H1 (cell line): ENCODE results near the gene TUBB1. TPM values are rescaled to one million over a fixed set of nuclear protein-coding genes. Genes with fewer than 3 reads are reported as not detected.

Experiments used
- CTCF ChIA-PET: fragments of 300-600 bp; sonication (Branson Sonifier 250); formaldehyde crosslinking; loops from one replicate; lab custom pipeline; 2021; ENCODE audit not compliant: partially characterized antibody; lab: Charles Lee
- POLR2A ChIA-PET: fragments of 300-600 bp; sonication (Branson Sonifier 250); formaldehyde crosslinking; loops from one replicate; lab custom pipeline; 2021; ENCODE audit warnings: inconsistent platforms; ENCODE audit not compliant: partially characterized antibody; lab: Charles Lee
- DNase-seq, 2 experiments: peaks; one replicate each; pipeline versions ENCODE4 v3.0.0 to v3.0.0-alpha.2; 2010 to 2022; ENCODE audit warnings: low spot score in 2 of 2, low read depth in 1 of 2, mixed read lengths in 1 of 2
- FAIRE-seq: peaks from 2 replicates; lab custom pipeline; 2011; peaks lifted over from hg19 to GRCh38; lab: Jason Lieb, UNC
- H2AFZ ChIP-seq: 2 replicates; pipeline ENCODE4 v1.8.1; 2012; ENCODE audit warnings: low read length, inconsistent platforms
- H2AK5ac ChIP-seq: 2 replicates; pipeline ENCODE4 v1.6.1; 2013; ENCODE audit warnings: low read depth, low read length
- H2BK120ac ChIP-seq: replicated peaks from 2 replicates; pipeline ENCODE3; 2013; ENCODE audit warnings: low read depth, low read length, inconsistent platforms
- H2BK12ac ChIP-seq: 2 replicates; pipeline ENCODE4 v1.6.1; 2013; ENCODE audit warnings: low read depth, low read length
- H2BK15ac ChIP-seq: 2 replicates; pipeline ENCODE4 v1.6.1; 2013; ENCODE audit warnings: low read length
- H2BK20ac ChIP-seq: 2 replicates; pipeline ENCODE4 v1.6.1; 2013; ENCODE audit warnings: low read length
- H2BK5ac ChIP-seq: 2 replicates; pipeline ENCODE4 v1.6.1; 2013; ENCODE audit warnings: low read depth, low read length
- H3K14ac ChIP-seq: 2 replicates; pipeline ENCODE4 v1.6.1; 2013; ENCODE audit warnings: inconsistent platforms; ENCODE audit not compliant: insufficient read length
- H3K18ac ChIP-seq: 2 replicates; pipeline ENCODE4 v1.6.1; 2013; ENCODE audit warnings: low read length; ENCODE audit errors: extremely low read depth
- H3K23ac ChIP-seq: 2 replicates; pipeline ENCODE4 v1.6.1; 2013; ENCODE audit warnings: inconsistent platforms; ENCODE audit not compliant: insufficient read length
- H3K23me2 ChIP-seq: 2 replicates; pipeline ENCODE4 v1.6.1; 2013; ENCODE audit warnings: low read depth, low read length
- H3K27ac ChIP-seq: 2 replicates; pipeline ENCODE4 v1.6.1; 2011; ENCODE audit warnings: low read depth, low read length, inconsistent platforms
- H3K27me3 ChIP-seq, 4 experiments: replicated peaks in 1 of 4; 1 replicate in 1 of 4; 2 replicates in 3 of 4; pipeline versions ENCODE4 v1.6.1 to v1.8.1; 2011 to 2013; ENCODE audit warnings: low read length in 3 of 4, mild to moderate bottlenecking in 3 of 4, inconsistent platforms in 2 of 4, mixed read lengths in 2 of 4, moderate library complexity in 1 of 4; ENCODE audit not compliant: control insufficient read depth in 3 of 4, insufficient read depth in 3 of 4; ENCODE audit errors: extremely low read depth in 1 of 4
- H3K36me3 ChIP-seq, 4 experiments: 2 replicates each; pipeline versions ENCODE4 v1.6.1 to v1.8.1; 2011 to 2013; ENCODE audit warnings: mild to moderate bottlenecking in 4 of 4, low read length in 3 of 4, moderate library complexity in 2 of 4, control low read depth in 1 of 4, inconsistent platforms in 1 of 4; ENCODE audit not compliant: insufficient read depth in 4 of 4, control insufficient read depth in 2 of 4
- H3K4ac ChIP-seq: replicated peaks from 2 replicates; pipeline ENCODE3; 2013; ENCODE audit warnings: low read length, low read depth, mixed read lengths, inconsistent platforms; ENCODE audit not compliant: insufficient read length
- H3K4me1 ChIP-seq, 4 experiments: replicated peaks in 1 of 4; 1 replicate in 1 of 4; 2 replicates in 3 of 4; pipeline versions ENCODE4 v1.6.1 to v1.8.1; 2011 to 2013; ENCODE audit warnings: low read length in 3 of 4, inconsistent platforms in 2 of 4, mixed read lengths in 1 of 4; ENCODE audit not compliant: insufficient read depth in 4 of 4, control insufficient read depth in 3 of 4
- H3K4me2 ChIP-seq, 2 experiments: 2 replicates each; pipeline versions ENCODE4 v1.6.1 to v1.8.1; 2011 to 2013; ENCODE audit warnings: low read depth in 2 of 2, low read length in 2 of 2, control low read depth in 1 of 2, inconsistent platforms in 1 of 2, mild to moderate bottlenecking in 1 of 2; ENCODE audit not compliant: insufficient read depth in 1 of 2
- H3K4me3 ChIP-seq, 4 experiments: fragments of 200-600, 300-600 bp in 1 of 4; sonication (generic), shearing (Covaris generic), sonication (Bioruptor Twin) in 1 of 4; 2 replicates each; pipeline versions ENCODE4 v1.5.1 to v1.8.1; 2011 to 2016; ENCODE audit warnings: low read length in 4 of 4, low read depth in 3 of 4, control low read depth in 2 of 4, inconsistent platforms in 2 of 4, mild to moderate bottlenecking in 2 of 4, mixed read lengths in 1 of 4, moderate library complexity in 1 of 4; ENCODE audit not compliant: insufficient read depth in 2 of 4; ENCODE audit errors: extremely low read depth in 1 of 4
- H3K56ac ChIP-seq: replicated peaks from 2 replicates; pipeline ENCODE3; 2013; ENCODE audit warnings: low read depth, mild to moderate bottlenecking, mixed read lengths, low read length, inconsistent platforms; ENCODE audit not compliant: insufficient read length
- H3K79me1 ChIP-seq: 2 replicates; pipeline ENCODE4 v1.6.1; 2013; ENCODE audit warnings: low read depth, low read length, control low read depth
- H3K79me2 ChIP-seq, 2 experiments: 2 replicates each; pipeline versions ENCODE4 v1.6.1 to v1.8.1; 2012 to 2013; ENCODE audit warnings: low read length in 2 of 2, mild to moderate bottlenecking in 2 of 2, inconsistent platforms in 1 of 2; ENCODE audit not compliant: insufficient read depth in 2 of 2, control insufficient read depth in 1 of 2
- H3K9ac ChIP-seq, 4 experiments: replicated peaks in 1 of 4; 1 replicate in 1 of 4; 2 replicates in 3 of 4; pipeline versions ENCODE4 v1.6.1 to v1.8.1; 2011 to 2013; ENCODE audit warnings: low read depth in 3 of 4, low read length in 3 of 4, control low read depth in 2 of 4, mild to moderate bottlenecking in 2 of 4, moderate library complexity in 2 of 4, inconsistent platforms in 1 of 4; ENCODE audit errors: extremely low read depth in 1 of 4
- H3K9me3 ChIP-seq, 2 experiments: 2 replicates each; pipeline versions ENCODE4 v1.6.1 to v1.8.1; 2012 to 2013; ENCODE audit warnings: mild to moderate bottlenecking in 2 of 2, moderate library complexity in 2 of 2, control low read depth in 1 of 2, inconsistent platforms in 1 of 2, low read depth in 1 of 2, low read length in 1 of 2, mixed read lengths in 1 of 2; ENCODE audit not compliant: insufficient read depth in 2 of 2
- H4K20me1 ChIP-seq, 2 experiments: replicated peaks in 1 of 2; 2 replicates each; pipeline versions ENCODE3 to v1.8.1; 2011 to 2013; ENCODE audit warnings: inconsistent platforms in 2 of 2, low read length in 2 of 2, mild to moderate bottlenecking in 1 of 2; ENCODE audit not compliant: insufficient read depth in 2 of 2, control insufficient read depth in 1 of 2
- H4K5ac ChIP-seq: 2 replicates; pipeline ENCODE4 v1.6.1; 2013; ENCODE audit warnings: low read length, low read depth, mixed read lengths, inconsistent platforms; ENCODE audit not compliant: insufficient read length
- H4K8ac ChIP-seq: 2 replicates; pipeline ENCODE4 v1.8.0; 2013; ENCODE audit warnings: mild to moderate bottlenecking, moderate library complexity, low read length, inconsistent platforms; ENCODE audit not compliant: insufficient read depth; ENCODE audit errors: extremely low read depth
- H4K91ac ChIP-seq: replicated peaks from 2 replicates; pipeline ENCODE3; 2013; ENCODE audit warnings: low read length, mixed read lengths, inconsistent platforms; ENCODE audit not compliant: insufficient read length
- KDM1A ChIP-seq: fragments of 200-600, 300-600 bp; sonication (generic); IDR thresholded peaks from 2 replicates; pipeline ENCODE4 v1.7.1; 2016; ENCODE audit warnings: mild to moderate bottlenecking, low read length, borderline replicate concordance
- POLR2A ChIP-seq, 2 experiments: IDR thresholded peaks; 1 replicate in 1 of 2; 2 replicates in 1 of 2; pipeline ENCODE4 v1.6.1; 2011; ENCODE audit warnings: low read depth in 2 of 2, low read length in 2 of 2, mild to moderate bottlenecking in 2 of 2; ENCODE audit errors: control extremely low read depth in 1 of 2
- RAD21 ChIP-seq, 2 experiments: IDR thresholded peaks in 1 of 2; conservative IDR thresholded peaks in 1 of 2; 2 replicates each; pipeline ENCODE4 v1.6.1; 2011; ENCODE audit warnings: low read depth in 2 of 2, low read length in 2 of 2, improper control_type of control experiment in 1 of 2, inconsistent platforms in 1 of 2, mild to moderate bottlenecking in 1 of 2, moderate library complexity in 1 of 2
- RNF2 ChIP-seq: fragments of 200-900, 300-1000 bp; sonication (generic); IDR thresholded peaks from 2 replicates; pipeline ENCODE4 v1.7.1; 2016; ENCODE audit warnings: borderline replicate concordance, low read depth, mild to moderate bottlenecking, antibody characterized with exemption, low read length; ENCODE audit not compliant: poor library complexity, severe bottlenecking; ENCODE audit errors: missing control alignments
- SIX5 ChIP-seq: IDR thresholded peaks from 2 replicates; pipeline ENCODE4 v1.6.1; 2011; ENCODE audit warnings: mild to moderate bottlenecking, low read depth, low read length
- TEAD4 ChIP-seq: IDR thresholded peaks from 2 replicates; pipeline ENCODE4 v1.6.1; 2012; ENCODE audit warnings: low read depth, low read length, inconsistent platforms, mixed read lengths
- YY1 ChIP-seq: IDR thresholded peaks from 2 replicates; pipeline ENCODE4 v1.6.1; 2011; ENCODE audit warnings: low read depth, mild to moderate bottlenecking, low read length
- WGBS, 2 experiments: shearing (Covaris generic) in 1 of 2; methylation state at CpG; one replicate each; pipeline versions ENCODE4 v1.1.6 to v1.1.7; 2013 to 2015; ENCODE audit warnings: low lambda C conversion rate in 2 of 2, mixed read lengths in 2 of 2, inconsistent platforms in 1 of 2, low coverage in 1 of 2, missing lambda C conversion rate in 1 of 2; ENCODE audit not compliant: insufficient replicate concordance in 2 of 2, insufficient coverage in 1 of 2, insufficient read length in 1 of 2; ENCODE audit errors: extremely low coverage in 1 of 2, missing lambda C conversion rate in 1 of 2; 5-methylcytosine and 5-hydroxymethylcytosine counted together
- polyA plus RNA-seq, 7 experiments: library from polyadenylated mRNA; depleted of rRNA in 3 of 7; stranded (reverse) in 5 of 7; unstranded in 2 of 7; fragments of >200 nt in 5 of 7; fragments of 200-250 nt in 2 of 7; gene quantifications; 1 replicate in 5 of 7; 2 replicates in 1 of 7; 4 replicates in 1 of 7; pipeline versions ENCODE4 v1.2.1 to v1.2.3, GENCODE V29; 2011 to 2013; ENCODE audit warnings: missing spikeins in 2 of 7, mixed read lengths in 2 of 7
- total RNA-seq: library from RNA; stranded (reverse); fragmentation: NEBNext Ultra II Directional; extraction: Animal tissue kit (Norgen Biotek cat#: 25700); gene quantifications from 2 replicates; pipeline ENCODE4 v1.2.1, GENCODE V29; 2021
- TF ChIP-seq, protein P1 (sequence below): IDR thresholded peaks from 2 replicates; pipeline ENCODE4 v1.6.1; 2011; ENCODE audit warnings: low read length, improper control_type of control experiment

Gene TUBB1
- total and polyA plus RNA-seq, 2 of the 8 experiments (the other 6 are each of a cell fraction or from before 2014, with no cell fraction given): not detected

DNA sequence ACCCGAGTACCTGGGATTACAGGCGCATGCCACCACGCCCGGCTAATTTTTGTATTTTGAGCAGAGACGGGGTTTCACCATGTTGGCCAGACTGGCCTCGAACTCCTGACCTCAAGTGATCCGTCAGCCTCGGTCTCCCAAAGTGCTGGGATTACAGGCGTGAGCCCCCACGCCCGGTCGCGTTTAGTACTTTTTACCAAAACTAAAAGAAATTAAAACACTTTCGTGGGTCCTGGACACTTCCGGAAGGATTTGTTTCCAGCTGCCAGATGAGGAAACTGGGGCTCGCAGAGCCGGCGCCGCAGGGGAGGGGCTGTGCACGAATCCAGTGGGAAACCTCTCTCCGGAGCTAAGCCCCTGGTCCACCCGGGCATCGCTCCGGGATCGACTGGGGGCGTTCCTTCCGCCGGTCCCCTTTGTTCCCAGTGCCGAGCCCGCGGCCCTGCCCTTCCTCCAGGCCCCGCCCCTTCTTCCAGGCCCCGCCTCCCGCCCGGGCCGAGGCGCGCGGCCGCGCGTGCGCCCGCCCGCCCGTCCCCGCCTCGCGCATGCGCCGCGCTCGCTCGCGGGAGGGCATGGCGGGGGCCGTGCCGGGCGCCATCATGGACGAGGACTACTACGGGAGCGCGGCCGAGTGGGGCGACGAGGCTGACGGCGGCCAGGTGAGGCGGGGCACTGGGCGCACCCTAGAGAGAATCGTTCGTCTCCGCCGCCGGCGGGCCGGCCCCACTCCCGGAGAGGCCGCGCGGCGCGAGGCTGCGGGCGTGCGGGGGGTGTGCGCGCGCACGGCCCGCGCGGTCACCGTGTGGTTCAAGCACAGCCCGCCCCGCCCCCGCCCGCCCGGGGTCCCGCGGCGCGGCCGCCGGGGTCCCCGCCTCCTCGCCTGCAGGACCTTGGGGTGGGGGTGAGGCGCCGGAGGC, 38.3 kb upstream of the TUBB1 start, which contains the start of gene NELFCD:
TSS of gene NELFCD (plus strand) at position 546 of the 917 bp plus-strand sequence. CDS start at position 600, 54 bp downstream.
- H3K4me2 ChIP-seq: peak within 1 kb of the TSS; percentile 89 to 97
- H2BK15ac ChIP-seq: 0 out of 2 replicates have a peak within 1 kb of the TSS, but pooled peaks have one; percentile 16
- no peak within 1 kb of the TSS; the same call in 1 of the 2 replicates for H2AFZ ChIP-seq
- no peak within 1 kb of the TSS for H2AK5ac ChIP-seq
- peak within 1 kb of the TSS; percentile 97; the same call in 1 of the 2 replicates for H3K27ac ChIP-seq
- H4K20me1 ChIP-seq: peaks cover 4 to 6% of the 10 kb centered on the region in 2 experiments
- 30% methylated on average over 30 of the region's 109 CpGs; no CpG with 5 or more reads in 1 of the 2 experiments for WGBS, 2 experiments
- no peaks in the 10 kb centered on the region for H3K9me3 ChIP-seq
- H4K91ac ChIP-seq: peak within 1 kb of the TSS; percentile 89
- POLR2A ChIA-PET: interaction anchor here (0.6 to 2.3 kb wide), 11 partner anchors 8 to 92 kb away, joined by 3 to 11 read pairs (median 4); partner anchors contain the start of genes ATP5F1E and TUBB1
- H4K8ac ChIP-seq: peak within 1 kb of the TSS; percentile 99
- H3K23ac ChIP-seq: no peak within 1 kb of the TSS
- CTCF ChIA-PET: interaction anchor here (0.9 to 1.1 kb wide), 3 partner anchors 27 to 227 kb away, joined by 3 read pairs; no protein-coding TSS in a partner anchor
- H3K18ac ChIP-seq: peak within 1 kb of the TSS; percentile 87
- H3K9ac ChIP-seq: peak within 1 kb of the TSS; percentile 90 to 99 (median 94)
- H3K36me3 ChIP-seq: peaks cover 0 to 2% (median 0%) of the 10 kb centered on the region in 4 experiments; a peak in 1 of 8 replicates
- peaks cover 18% of the 10 kb centered on the region for H3K79me1 ChIP-seq
- no peak within 1 kb of the TSS for H3K14ac ChIP-seq
- peak within 1 kb of the TSS; percentile 68; the same call in 1 of the 2 replicates for H2BK12ac ChIP-seq
- peaks cover 0 to 3% (median 0%) of the 10 kb centered on the region in 4 experiments; a peak in 2 of 7 replicates for H3K4me1 ChIP-seq
- FAIRE-seq: no peak
- no peak within 1 kb of the TSS for H2BK120ac ChIP-seq
- peak within 1 kb of the TSS; percentile 67 to 94 (median 78) for H3K4me3 ChIP-seq
- no peaks in the 10 kb centered on the region; the same call in 1 of the 2 replicates for H3K23me2 ChIP-seq
- H3K4ac ChIP-seq: no peak within 1 kb of the TSS
- no peaks in the 10 kb centered on the region for H3K27me3 ChIP-seq
- H2BK20ac ChIP-seq: no peak within 1 kb of the TSS
- DNase-seq: peak; percentile 72 to 96
- H2BK5ac ChIP-seq: peak within 1 kb of the TSS; percentile 44; the same call in 1 of the 2 replicates
- H3K56ac ChIP-seq: peak within 1 kb of the TSS; percentile 92
- H3K79me2 ChIP-seq: peaks cover 4 to 43% of the 10 kb centered on the region in 2 experiments
- H4K5ac ChIP-seq: peak within 1 kb of the TSS; percentile 89
- TF ChIP-seq YY1 (peak; percentile 91), POLR2A (IDR thresholded peaks at IDR 0.05; ENCODE audit: control extremely low read depth in 1 of 2, low read depth in 2 of 2, low read length in 2 of 2) (peak; percentile 85 to 88), KDM1A (peak; percentile 84; the same call in 1 of the 2 replicates), RNF2 (no peak), SIX5 (no peak), TEAD4 (no peak), RAD21 (IDR thresholded peaks at IDR 0.05 in 1 of 2, conservative IDR thresholded peaks at IDR 0.05 in 1 of 2; ENCODE audit: low read depth in 2 of 2, low read length in 2 of 2) (no peak)
- TF ChIP-seq, protein P1, sequence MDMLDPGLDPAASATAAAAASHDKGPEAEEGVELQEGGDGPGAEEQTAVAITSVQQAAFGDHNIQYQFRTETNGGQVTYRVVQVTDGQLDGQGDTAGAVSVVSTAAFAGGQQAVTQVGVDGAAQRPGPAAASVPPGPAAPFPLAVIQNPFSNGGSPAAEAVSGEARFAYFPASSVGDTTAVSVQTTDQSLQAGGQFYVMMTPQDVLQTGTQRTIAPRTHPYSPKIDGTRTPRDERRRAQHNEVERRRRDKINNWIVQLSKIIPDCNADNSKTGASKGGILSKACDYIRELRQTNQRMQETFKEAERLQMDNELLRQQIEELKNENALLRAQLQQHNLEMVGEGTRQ: no peak
